ENCODE data around the gene MALAT1. TPM values are rescaled to one million over a fixed set of nuclear protein-coding genes. Genes with fewer than 3 reads are reported as not detected.

Gene MALAT1
- polyA plus RNA-seq, 1 experiment = 1,149 TPM

GRCh38 chr11:65535102-65535501 lies 36.3 kb downstream of the MALAT1 start:
- no peak for DNase-seq (ENCODE audit: low read depth, low spot score)
- TF ChIP-seq CTCF (IDR thresholded peaks at IDR 0.05; ENCODE audit: low read depth, low read length) = no peak
- Histone ChIP-seq H3K27me3 (ENCODE audit: control insufficient read depth, insufficient read depth, low read length) (no peaks in the 10 kb centered on the region), H3K27ac (ENCODE audit: low read depth, low read length) (no peak overlapping the region), H3K9me3 (ENCODE audit: control insufficient read depth, insufficient read depth, low read length) (peaks cover 5% of the 10 kb centered on the region; the same call in 1 of the 2 replicates), H3K4me3 (ENCODE audit: low read depth, low read length) (no peak overlapping the region)
- ChIA-PET CTCF (interaction anchor here (0.6 kb wide), 1 partner anchor 103 kb away, joined by 3 read pairs; the partner anchor contains the start of gene SIPA1), POLR2A (interaction anchor here (0.8 kb wide), 1 partner anchor 27 kb away, joined by 3 read pairs; no protein-coding TSS in a partner anchor)

- no peak for TF ChIP-seq CTCF (IDR thresholded peaks at IDR 0.05; ENCODE audit: low read depth, low read length)
- Histone ChIP-seq H3K4me3 (ENCODE audit: low read depth, low read length) (no peak overlapping the region), H3K9me3 (ENCODE audit: control insufficient read depth, insufficient read depth, low read length) (peaks cover 5% of the 10 kb centered on the region; the same call in 1 of the 2 replicates), H3K27ac (ENCODE audit: low read depth, low read length) (no peak overlapping the region), H3K27me3 (ENCODE audit: control insufficient read depth, insufficient read depth, low read length) (no peaks in the 10 kb centered on the region)
- ChIA-PET POLR2A (interaction anchor here (0.6 to 1.0 kb wide), 5 partner anchors 12 to 82 kb away, joined by 3 to 7 read pairs (median 4); partner anchors contain the start of genes FAM89B, PCNX3 and SCYL1), CTCF (interaction anchor here (1.3 kb wide), 1 partner anchor 57 kb away, joined by 4 read pairs; no protein-coding TSS in a partner anchor)
- no peak for DNase-seq (ENCODE audit: low read depth, low spot score)
These were observed 37.8 kb downstream of the MALAT1 start for GRCh38 chr11:65536412-65537295.

GRCh38 chr11:65537296-65537597 lies 38.4 kb downstream of the MALAT1 start:
- DNase-seq (ENCODE audit: low read depth, low spot score) = no peak
- Histone ChIP-seq H3K9me3 (ENCODE audit: control insufficient read depth, insufficient read depth, low read length) (peaks cover 5% of the 10 kb centered on the region; the same call in 1 of the 2 replicates), H3K4me3 (ENCODE audit: low read depth, low read length) (no peak overlapping the region), H3K27me3 (ENCODE audit: control insufficient read depth, insufficient read depth, low read length) (no peaks in the 10 kb centered on the region), H3K27ac (ENCODE audit: low read depth, low read length) (no peak overlapping the region)
- TF ChIP-seq CTCF (IDR thresholded peaks at IDR 0.05; ENCODE audit: low read depth, low read length) = no peak
- ChIA-PET POLR2A (interaction anchor here (0.6 to 1.0 kb wide), 4 partner anchors 12 to 82 kb away, joined by 3 to 7 read pairs (median 4); partner anchors contain the start of genes FAM89B, PCNX3 and SCYL1), CTCF (interaction anchor here (1.3 kb wide), 1 partner anchor 56 kb away, joined by 4 read pairs; no protein-coding TSS in a partner anchor)

GRCh38 chr11:65537620-65538231 lies 38.9 kb downstream of the MALAT1 start:
- Histone ChIP-seq H3K27ac (ENCODE audit: low read depth, low read length) (no peak overlapping the region), H3K4me3 (ENCODE audit: low read depth, low read length) (no peak overlapping the region), H3K27me3 (ENCODE audit: control insufficient read depth, insufficient read depth, low read length) (no peaks in the 10 kb centered on the region), H3K9me3 (ENCODE audit: control insufficient read depth, insufficient read depth, low read length) (peaks cover 5% of the 10 kb centered on the region; the same call in 1 of the 2 replicates)
- POLR2A ChIA-PET = interaction anchor here (1.0 kb wide), 1 partner anchor 35 kb away, joined by 7 read pairs; the partner anchor contains the start of gene FAM89B
- no peak for TF ChIP-seq CTCF (IDR thresholded peaks at IDR 0.05; ENCODE audit: low read depth, low read length)
- CTCF ChIA-PET = no interaction called here
- DNase-seq (ENCODE audit: low read depth, low spot score) = no peak
